ENCODE data around the gene MFNG.

- TF ChIP-seq ATF2 (tag by site-specific recombination; IDR thresholded peaks at IDR 0.05; ENCODE audit: low read depth) (no peak), ZNF24 (tag by site-specific recombination; IDR thresholded peaks at IDR 0.05) (no peak), ZNF48 (tag by site-specific recombination; IDR thresholded peaks at IDR 0.05) (no peak), ZNF670 (tag by site-specific recombination; IDR thresholded peaks at IDR 0.05; ENCODE audit: low read depth) (no peak), CTCF (tag by site-specific recombination; IDR thresholded peaks at IDR 0.05) (peak; percentile 63), INSM2 (tag by site-specific recombination; IDR thresholded peaks at IDR 0.05) (no peak), ZBTB8A (tag by site-specific recombination; IDR thresholded peaks at IDR 0.05) (no peak)
Measured at GRCh38 chr22:37428649-37429586, 57.3 kb downstream of the MFNG start.
